Measurements from ENCODE around the gene TBL1X. TPM values are rescaled to one million over a fixed set of nuclear protein-coding genes. Genes with fewer than 3 reads are reported as not detected.

TBL1X gene
- total and polyA plus RNA-seq, 12 donors: 1.8 to 14.1 (median 9.8) TPM

DNA sequence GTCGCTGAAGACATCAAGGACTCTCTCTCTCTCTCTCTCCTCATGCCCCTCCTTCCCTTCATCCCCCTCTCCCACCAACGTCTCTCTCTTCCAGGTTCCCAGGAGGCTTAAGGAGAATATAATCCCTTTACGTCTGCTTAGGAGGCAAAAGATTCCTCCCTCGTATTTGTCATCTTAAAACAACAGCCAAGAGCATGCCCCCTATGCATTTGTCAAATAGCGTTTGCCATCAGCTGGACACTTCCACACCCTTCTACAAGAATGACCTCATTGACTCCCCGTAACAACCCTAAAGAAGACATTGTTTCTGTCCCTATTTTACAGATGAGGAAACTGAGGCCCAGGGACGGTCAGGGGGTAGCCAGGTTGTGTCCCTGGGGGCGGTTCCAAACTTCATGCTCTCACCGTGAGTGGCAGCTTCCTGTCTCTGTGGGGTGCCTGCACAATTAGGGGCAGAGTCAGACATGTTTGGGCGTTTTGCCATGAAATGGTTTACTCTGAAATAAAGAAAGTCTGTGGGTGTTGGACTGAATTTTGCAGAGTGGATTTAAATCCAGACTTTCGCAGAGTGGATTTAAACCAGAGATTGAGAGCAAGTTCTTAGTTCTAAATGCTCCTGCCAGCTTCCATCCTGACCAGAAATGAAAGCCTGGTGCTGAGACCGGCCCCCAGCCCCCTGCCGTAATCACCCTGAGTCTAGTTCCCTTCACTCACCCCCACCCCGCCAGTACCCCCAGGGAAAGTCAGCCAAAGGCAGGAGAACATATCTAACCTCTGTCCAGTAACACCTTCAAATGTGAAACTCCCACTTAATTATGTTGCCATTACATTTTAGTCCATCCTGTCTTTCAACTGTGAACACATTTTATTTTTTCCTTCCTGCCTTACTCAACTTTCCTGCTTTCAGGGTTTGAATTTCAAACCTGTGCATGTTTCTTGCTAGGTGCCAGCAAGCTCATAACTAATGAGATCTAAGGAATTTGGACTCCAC is 44.3 kb upstream of the TBL1X start:
- WGBS, 2 donors: 52 to 54% methylated on average over 14 of the region's 14 CpGs
- ATAC-seq (no peak), DNase-seq (no peak)
- TF ChIP-seq, protein P1, sequence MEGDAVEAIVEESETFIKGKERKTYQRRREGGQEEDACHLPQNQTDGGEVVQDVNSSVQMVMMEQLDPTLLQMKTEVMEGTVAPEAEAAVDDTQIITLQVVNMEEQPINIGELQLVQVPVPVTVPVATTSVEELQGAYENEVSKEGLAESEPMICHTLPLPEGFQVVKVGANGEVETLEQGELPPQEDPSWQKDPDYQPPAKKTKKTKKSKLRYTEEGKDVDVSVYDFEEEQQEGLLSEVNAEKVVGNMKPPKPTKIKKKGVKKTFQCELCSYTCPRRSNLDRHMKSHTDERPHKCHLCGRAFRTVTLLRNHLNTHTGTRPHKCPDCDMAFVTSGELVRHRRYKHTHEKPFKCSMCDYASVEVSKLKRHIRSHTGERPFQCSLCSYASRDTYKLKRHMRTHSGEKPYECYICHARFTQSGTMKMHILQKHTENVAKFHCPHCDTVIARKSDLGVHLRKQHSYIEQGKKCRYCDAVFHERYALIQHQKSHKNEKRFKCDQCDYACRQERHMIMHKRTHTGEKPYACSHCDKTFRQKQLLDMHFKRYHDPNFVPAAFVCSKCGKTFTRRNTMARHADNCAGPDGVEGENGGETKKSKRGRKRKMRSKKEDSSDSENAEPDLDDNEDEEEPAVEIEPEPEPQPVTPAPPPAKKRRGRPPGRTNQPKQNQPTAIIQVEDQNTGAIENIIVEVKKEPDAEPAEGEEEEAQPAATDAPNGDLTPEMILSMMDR (IDR thresholded peaks at IDR 0.05): no peak
- H3K27ac ChIP-seq: no peak overlapping the region
- H3K4me3 ChIP-seq: no peak overlapping the region
- H3K36me3 ChIP-seq: no peaks in the 10 kb centered on the region
- H3K27me3 ChIP-seq: peaks cover 0 to 27% (median 0%) of the 10 kb centered on the region in 7 donors
- H3K4me1 ChIP-seq: peaks cover 0 to 4% (median 0%) of the 10 kb centered on the region in 9 donors
- intact Hi-C loops (cut with DNase I): no loop called here
- peaks cover 0 to 5% (median 0%) of the 10 kb centered on the region in 11 donors for H3K9me3 ChIP-seq

DNA sequence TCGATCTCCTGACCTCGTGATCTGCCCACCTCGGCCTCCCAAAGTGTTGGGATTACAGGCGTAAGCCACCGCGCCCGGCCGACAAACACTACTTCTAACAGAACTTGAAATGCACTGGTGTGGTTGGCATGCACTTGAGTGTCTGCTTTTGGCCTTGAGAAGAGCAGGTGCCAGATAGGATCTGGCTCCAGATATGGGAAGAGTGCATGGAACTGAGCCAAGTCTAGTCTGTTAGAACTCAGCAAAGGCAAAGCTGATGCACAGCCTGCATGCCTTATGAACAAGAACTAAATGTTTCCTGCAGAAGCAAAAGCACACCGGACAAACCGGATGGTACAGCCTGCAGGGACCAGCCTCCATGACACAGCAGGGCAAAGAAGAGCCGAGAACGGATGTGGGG is 35.1 kb upstream of the TBL1X start:
- Histone ChIP-seq H3K27me3 (no peaks in the 10 kb centered on the region), H3K27ac (no peak overlapping the region), H3K4me1 (no peaks in the 10 kb centered on the region), H3K36me3 (no peaks in the 10 kb centered on the region), H3K4me3 (no peak overlapping the region), H3K9me3 (peaks cover 0 to 16% (median 0%) of the 10 kb centered on the region in 11 donors)
- TF ChIP-seq, protein P1 (IDR thresholded peaks at IDR 0.05): no peak
- ATAC-seq: no peak
- intact Hi-C loops (cut with DNase I): no loop called here
- WGBS, 2 donors: 82 to 90% methylated on average over 11 of the region's 12 CpGs
- no peak for DNase-seq

DNA sequence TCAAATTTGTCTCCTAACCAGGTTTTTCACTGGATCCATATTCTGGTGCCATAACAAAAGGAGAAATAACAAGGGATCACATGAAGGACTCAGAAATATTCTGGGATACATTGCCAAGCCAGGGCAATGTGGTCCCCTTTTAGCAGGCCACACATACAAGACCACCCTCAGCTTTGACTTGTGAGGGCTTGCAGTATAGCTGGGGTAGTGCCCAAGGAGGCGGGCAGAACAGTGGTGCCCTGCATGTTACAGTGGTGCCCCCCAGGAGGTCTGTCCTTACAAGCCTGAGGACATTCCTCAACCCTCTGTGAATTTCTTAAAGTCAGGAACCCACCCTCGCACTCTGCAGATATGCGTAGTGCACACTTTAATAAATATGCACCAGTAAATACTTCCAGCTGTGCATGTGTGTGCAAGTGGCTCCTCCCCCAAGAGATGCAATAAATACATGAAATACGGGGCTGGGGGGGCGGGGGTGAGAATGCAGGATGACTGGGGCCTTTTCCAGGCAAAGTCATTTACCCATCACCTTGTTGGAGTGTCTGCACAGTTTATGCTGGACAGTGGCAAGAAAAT is 34.4 kb upstream of the TBL1X start:
- Histone ChIP-seq H3K9me3 (peaks cover 0 to 13% (median 0%) of the 10 kb centered on the region in 11 donors), H3K36me3 (no peaks in the 10 kb centered on the region), H3K27me3 (no peaks in the 10 kb centered on the region), H3K4me1 (no peaks in the 10 kb centered on the region), H3K4me3 (no peak overlapping the region), H3K27ac (no peak overlapping the region)
- intact Hi-C loops (cut with DNase I): no loop called here
- DNase-seq: no peak
- WGBS, 2 donors: 79 to 80% methylated on average over 5 of the region's 5 CpGs
- no peak for ATAC-seq
- TF ChIP-seq, protein P1 (IDR thresholded peaks at IDR 0.05): no peak

DNA sequence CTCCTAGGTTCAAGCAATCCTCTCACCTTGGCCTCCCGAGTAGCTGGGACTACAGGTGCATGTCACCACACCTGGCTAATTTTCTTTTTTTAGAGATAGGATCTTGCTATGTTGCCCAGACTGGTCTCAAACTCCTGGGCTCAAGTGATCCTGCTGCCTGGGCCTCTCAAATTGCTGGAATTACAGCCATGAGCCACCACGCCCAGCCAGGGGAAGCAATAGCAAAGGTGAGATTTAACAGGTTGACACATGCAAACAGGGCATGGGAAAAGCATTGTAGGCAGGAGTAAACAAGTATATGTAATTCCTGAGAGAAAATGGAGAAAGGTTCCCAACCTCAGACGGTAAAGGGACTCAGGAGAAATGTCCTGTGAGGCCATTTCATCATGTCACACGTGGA is 33.6 kb upstream of the TBL1X start:
- intact Hi-C loops (cut with DNase I): no loop called here
- Histone ChIP-seq H3K27me3 (no peaks in the 10 kb centered on the region), H3K4me3 (no peak overlapping the region), H3K36me3 (no peaks in the 10 kb centered on the region), H3K27ac (no peak overlapping the region), H3K4me1 (no peaks in the 10 kb centered on the region), H3K9me3 (peaks cover 0 to 6% (median 0%) of the 10 kb centered on the region in 11 donors)
- 94 to 97% methylated on average over 4 of the region's 4 CpGs for WGBS, 2 donors
- TF ChIP-seq, protein P1 (IDR thresholded peaks at IDR 0.05): no peak
- ATAC-seq (no peak), DNase-seq (no peak)
